Erythroblast (primary cell): ENCODE data around the gene C11orf98.
"Not testable (repeated sequence)": the region's sequence is repeated elsewhere in the genome, so short reads cannot be mapped to it uniquely, and the experiment has no call there.

Source experiments
- DNase-seq, 2 experiments: peaks; one replicate each; lab custom pipeline; 2025; lab: John Stamatoyannopoulos, UW
- GATA1 ChIP-seq: IDR thresholded peaks from 2 replicates; pipeline ENCODE4 v1.6.1; 2011; ENCODE audit warnings: low read depth, mild to moderate bottlenecking, control low read depth, low read length, moderate library complexity
- POLR2A ChIP-seq: IDR thresholded peaks from 2 replicates; pipeline ENCODE4 v1.6.1; 2011; ENCODE audit warnings: mild to moderate bottlenecking, low read length

The C11orf98 gene

GRCh38 chr11:62665075-62665598, at the start of gene C11orf98, which contains the start of gene CSKMT:
Gene C11orf98 (minus strand): TSS chr11:62665210. CDS start chr11:62665169, 41 bp downstream.
Gene CSKMT (plus strand): TSS chr11:62665312. CDS start chr11:62665880, 568 bp downstream.
- DNase-seq = peak; percentile 94 to 96
- TF ChIP-seq POLR2A (peak; percentile 100), GATA1 (no peak)

- peak in 1 of 2 experiments; percentile 41 for DNase-seq
- TF ChIP-seq POLR2A (no peak), GATA1 (no peak)
Measured at GRCh38 chr11:62713343-62713742, 48.3 kb upstream of the C11orf98 start.

GRCh38 chr11:62712861-62713260, 47.9 kb upstream of the C11orf98 start:
- no peak for TF ChIP-seq POLR2A
- no peak for TF ChIP-seq GATA1
- no peak for DNase-seq

GRCh38 chr11:62712276-62712812, 47.3 kb upstream of the C11orf98 start:
- TF ChIP-seq GATA1 (no peak), POLR2A (no peak)
- DNase-seq = no peak

GRCh38 chr11:62710001-62710345, 45.0 kb upstream of the C11orf98 start:
- TF ChIP-seq GATA1 = no peak
- TF ChIP-seq POLR2A = no peak
- DNase-seq = peak; percentile 67 to 74

GRCh38 chr11:62709247-62710000, 44.4 kb upstream of the C11orf98 start:
- peak; percentile 84 for TF ChIP-seq POLR2A
- no peak for TF ChIP-seq GATA1
- DNase-seq = peak; percentile 98 to 99

- no peak for TF ChIP-seq POLR2A
- TF ChIP-seq GATA1 = no peak
- peak; percentile 70 to 72 for DNase-seq
Measured at GRCh38 chr11:62708793-62709192, 43.8 kb upstream of the C11orf98 start.

- TF ChIP-seq GATA1 (no peak), POLR2A (no peak)
- peak; percentile 61 to 75 for DNase-seq
Measured at GRCh38 chr11:62708392-62708791, 43.4 kb upstream of the C11orf98 start.

GRCh38 chr11:62707277-62707861, 42.4 kb upstream of the C11orf98 start, which contains the start of the genes BSCL2 and GNG3:
Gene BSCL2 (minus strand): TSS chr11:62707424. CDS start chr11:62707195, 229 bp downstream.
Gene GNG3 (plus strand): TSS chr11:62707676. CDS start chr11:62708296, 620 bp downstream.
- no peak for TF ChIP-seq GATA1
- no peak for TF ChIP-seq POLR2A
- DNase-seq = peak; percentile 59 to 67

GRCh38 chr11:62706850-62707247, 41.8 kb upstream of the C11orf98 start:
- no peak for TF ChIP-seq GATA1
- TF ChIP-seq POLR2A = no peak
- DNase-seq = no peak

- DNase-seq = peak; percentile 97 to 98
- TF ChIP-seq POLR2A (peak; percentile 80), GATA1 (no peak)
Measured at GRCh38 chr11:62705880-62706849, 41.2 kb upstream of the C11orf98 start.

- peak; percentile 64 to 71 for DNase-seq
Measured at GRCh38 chr11:62705413-62705812, 40.4 kb upstream of the C11orf98 start.

GRCh38 chr11:62703921-62704320, 38.9 kb upstream of the C11orf98 start:
- not testable (repeated sequence) for DNase-seq

More at GRCh38 chr11:62705413-62705812, 40.4 kb upstream of the C11orf98 start:
- TF ChIP-seq POLR2A (no peak), GATA1 (no peak)
